OCI-LY1 (cell line): Measurements from ENCODE around the gene CD40.
"Not testable (repeated sequence)": the region's sequence is repeated elsewhere in the genome, so short reads cannot be mapped to it uniquely, and the experiment has no call there.

ENCODE experiments used
- EZH2 ChIP-seq: fragments of 200-600 bp; sonication (generic), shearing (Covaris generic); IDR thresholded peaks from 2 replicates; pipeline ENCODE4 v1.8.0; 2017; ENCODE audit warnings: borderline replicate concordance, mixed run types, mild to moderate bottlenecking, antibody characterized with exemption, low read length, moderate library complexity, mixed read lengths
- TF ChIP-seq, protein P1 (sequence below): fragments of 200-600 bp; sonication (generic), shearing (Covaris generic); IDR thresholded peaks from 2 replicates; pipeline ENCODE4 v1.5.1; 2017; ENCODE audit warnings: mild to moderate bottlenecking, antibody characterized with exemption, low read length, moderate library complexity, mixed read lengths

DNA sequence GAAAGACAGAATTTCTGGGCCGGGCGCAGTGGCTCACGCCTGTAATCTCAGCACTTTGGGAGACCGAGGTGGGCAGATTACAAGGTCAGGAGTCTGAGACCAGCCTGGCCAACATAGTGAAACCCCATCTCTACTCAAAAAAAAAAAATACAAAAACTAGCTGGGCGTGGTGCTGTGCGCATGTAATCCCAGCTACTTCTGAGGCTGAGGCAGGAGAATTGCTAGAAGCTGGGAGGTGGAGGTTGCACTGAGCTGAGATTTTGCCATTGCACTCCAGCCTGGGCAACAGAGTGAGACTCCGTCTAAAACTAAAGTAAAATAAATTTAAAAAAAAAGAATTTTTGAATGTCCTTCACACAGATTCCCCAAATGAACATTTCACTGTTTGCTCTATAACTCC, 17.7 kb upstream of the CD40 start:
- TF ChIP-seq, protein P1, sequence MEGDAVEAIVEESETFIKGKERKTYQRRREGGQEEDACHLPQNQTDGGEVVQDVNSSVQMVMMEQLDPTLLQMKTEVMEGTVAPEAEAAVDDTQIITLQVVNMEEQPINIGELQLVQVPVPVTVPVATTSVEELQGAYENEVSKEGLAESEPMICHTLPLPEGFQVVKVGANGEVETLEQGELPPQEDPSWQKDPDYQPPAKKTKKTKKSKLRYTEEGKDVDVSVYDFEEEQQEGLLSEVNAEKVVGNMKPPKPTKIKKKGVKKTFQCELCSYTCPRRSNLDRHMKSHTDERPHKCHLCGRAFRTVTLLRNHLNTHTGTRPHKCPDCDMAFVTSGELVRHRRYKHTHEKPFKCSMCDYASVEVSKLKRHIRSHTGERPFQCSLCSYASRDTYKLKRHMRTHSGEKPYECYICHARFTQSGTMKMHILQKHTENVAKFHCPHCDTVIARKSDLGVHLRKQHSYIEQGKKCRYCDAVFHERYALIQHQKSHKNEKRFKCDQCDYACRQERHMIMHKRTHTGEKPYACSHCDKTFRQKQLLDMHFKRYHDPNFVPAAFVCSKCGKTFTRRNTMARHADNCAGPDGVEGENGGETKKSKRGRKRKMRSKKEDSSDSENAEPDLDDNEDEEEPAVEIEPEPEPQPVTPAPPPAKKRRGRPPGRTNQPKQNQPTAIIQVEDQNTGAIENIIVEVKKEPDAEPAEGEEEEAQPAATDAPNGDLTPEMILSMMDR, result not testable (repeated sequence)
- not testable (repeated sequence) for TF ChIP-seq EZH2
